ENCODE data around the gene CRYBA2. TPM values are rescaled to one million over a fixed set of nuclear protein-coding genes. Genes with fewer than 3 reads are reported as not detected.

Gene CRYBA2
- total RNA-seq, 1 donor from 2014 or later, result not detected

DNA sequence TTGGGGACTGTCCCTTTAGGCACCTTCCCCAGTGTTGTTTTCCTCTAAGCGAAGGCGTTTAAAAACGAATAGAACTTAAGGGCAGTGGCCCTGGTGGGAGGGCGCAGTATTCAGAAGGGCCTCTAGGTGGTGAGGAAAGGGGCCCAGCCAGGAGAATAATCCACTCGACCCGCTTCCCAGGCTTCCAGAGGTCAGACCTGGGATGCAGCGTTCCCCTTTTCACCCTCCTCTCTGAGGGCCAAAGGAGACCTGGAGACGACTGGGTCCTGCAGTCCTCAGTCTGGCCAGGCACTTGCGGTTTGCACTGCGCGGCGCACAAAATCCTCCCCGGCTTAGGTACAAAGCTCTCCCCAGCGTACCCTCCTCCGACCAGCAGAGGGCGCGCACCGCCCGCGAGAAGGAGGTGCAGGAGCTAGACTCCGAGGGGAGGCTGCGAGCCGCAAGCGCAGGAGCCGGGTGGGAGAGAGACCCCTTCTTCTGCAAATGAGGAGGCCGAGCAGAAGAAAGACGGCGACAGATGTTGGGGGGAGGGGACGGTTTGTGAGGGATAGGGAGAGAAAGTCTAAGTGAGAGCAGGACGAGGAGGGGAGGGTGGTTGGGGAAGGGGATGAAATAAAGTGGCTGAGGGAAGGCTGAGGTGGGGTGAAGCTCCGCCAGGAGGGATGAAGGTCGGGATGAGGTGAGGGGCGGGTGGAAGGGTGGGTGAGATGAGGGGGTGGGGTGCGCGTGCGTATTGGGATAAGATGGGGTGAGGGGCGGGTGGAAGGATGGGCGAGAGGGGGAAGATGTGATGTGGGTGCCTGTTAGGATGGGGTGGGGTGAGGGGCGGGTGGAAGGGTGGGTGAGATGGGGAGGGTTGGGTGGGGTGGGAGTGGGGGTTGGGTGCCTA, 13.1 kb downstream of the CRYBA2 start:
- DNase-seq, result peak; percentile 92
- H3K36me3 ChIP-seq, result no peaks in the 10 kb centered on the region

DNA sequence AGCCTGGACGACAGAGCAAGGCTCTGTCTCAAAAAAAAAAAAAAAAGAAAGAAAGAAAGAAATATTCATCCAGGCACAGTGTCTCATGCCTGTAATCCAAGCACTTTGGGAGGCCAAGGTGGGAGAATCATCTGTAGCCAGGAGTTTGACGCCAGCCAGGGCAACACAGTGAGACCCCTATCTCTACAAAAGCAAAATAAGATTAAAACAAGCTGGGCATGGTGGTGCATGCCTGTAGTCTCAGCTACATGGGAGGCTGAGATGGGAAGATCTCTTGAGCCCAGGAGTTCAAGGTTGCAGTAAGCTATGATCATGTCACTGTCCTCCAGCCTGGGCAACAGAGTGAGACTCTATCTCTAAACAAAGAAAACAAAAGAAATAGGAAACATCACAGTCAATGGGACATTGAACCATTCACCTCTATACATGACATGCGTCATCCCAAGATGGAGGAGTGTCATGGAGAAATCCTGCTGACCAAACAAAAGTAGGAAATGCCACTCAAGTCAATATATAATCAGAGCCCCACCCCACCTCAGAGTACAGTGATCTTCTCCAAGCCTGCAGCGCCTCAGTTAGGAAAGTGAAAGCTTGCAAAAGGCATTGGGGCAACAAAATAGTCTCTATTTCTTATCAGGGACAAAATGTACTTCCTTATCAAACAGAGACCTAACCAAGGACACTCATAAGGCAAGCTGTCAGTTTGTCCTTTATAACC, 18.0 kb downstream of the CRYBA2 start:
- Histone ChIP-seq H3K27me3 (peaks cover 83% of the 10 kb centered on the region), H3K4me1 (peaks cover 5% of the 10 kb centered on the region), H3K36me3 (no peaks in the 10 kb centered on the region), H3K9me3 (no peaks in the 10 kb centered on the region), H3K27ac (no peak overlapping the region), H3K4me3 (no peak overlapping the region)
- ATAC-seq (no peak), DNase-seq (no peak)
- TF ChIP-seq, protein P1, sequence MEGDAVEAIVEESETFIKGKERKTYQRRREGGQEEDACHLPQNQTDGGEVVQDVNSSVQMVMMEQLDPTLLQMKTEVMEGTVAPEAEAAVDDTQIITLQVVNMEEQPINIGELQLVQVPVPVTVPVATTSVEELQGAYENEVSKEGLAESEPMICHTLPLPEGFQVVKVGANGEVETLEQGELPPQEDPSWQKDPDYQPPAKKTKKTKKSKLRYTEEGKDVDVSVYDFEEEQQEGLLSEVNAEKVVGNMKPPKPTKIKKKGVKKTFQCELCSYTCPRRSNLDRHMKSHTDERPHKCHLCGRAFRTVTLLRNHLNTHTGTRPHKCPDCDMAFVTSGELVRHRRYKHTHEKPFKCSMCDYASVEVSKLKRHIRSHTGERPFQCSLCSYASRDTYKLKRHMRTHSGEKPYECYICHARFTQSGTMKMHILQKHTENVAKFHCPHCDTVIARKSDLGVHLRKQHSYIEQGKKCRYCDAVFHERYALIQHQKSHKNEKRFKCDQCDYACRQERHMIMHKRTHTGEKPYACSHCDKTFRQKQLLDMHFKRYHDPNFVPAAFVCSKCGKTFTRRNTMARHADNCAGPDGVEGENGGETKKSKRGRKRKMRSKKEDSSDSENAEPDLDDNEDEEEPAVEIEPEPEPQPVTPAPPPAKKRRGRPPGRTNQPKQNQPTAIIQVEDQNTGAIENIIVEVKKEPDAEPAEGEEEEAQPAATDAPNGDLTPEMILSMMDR (IDR thresholded peaks at IDR 0.05), result no peak
- intact Hi-C loops (cut with DNase I), result no loop called here

More for the DNA sequence above, 13.1 kb downstream of the CRYBA2 start:
- intact Hi-C loops (cut with DNase I), result no loop called here
- TF ChIP-seq, protein P1 (IDR thresholded peaks at IDR 0.05), result peak; percentile 94
- Histone ChIP-seq H3K27ac (no peak overlapping the region), H3K4me3 (peak overlapping the region; percentile 14), H3K9me3 (no peaks in the 10 kb centered on the region), H3K4me1 (peaks cover 42% of the 10 kb centered on the region), H3K27me3 (peaks cover 96% of the 10 kb centered on the region)
- peak; percentile 93 for ATAC-seq

DNA sequence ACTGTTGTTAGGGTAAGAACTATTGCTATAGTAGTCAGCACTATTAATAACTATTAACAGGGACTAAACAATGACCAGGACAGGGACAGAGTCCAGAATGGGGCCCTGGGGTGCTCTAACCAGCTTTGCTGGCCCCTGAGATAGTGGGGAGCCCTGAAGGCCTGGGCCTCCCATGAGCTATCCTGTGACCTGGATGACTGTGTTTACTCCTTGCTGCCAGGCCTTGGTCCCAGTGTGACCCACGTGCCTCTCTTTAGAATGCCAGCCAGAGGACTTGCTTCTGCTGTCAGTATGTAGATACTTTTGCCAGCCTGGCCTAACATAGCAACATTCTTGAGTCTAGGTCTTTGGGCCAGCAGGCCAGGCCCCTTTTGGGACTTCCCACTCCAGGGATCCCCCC, 22.3 kb downstream of the CRYBA2 start:
- Histone ChIP-seq H3K27me3 (peaks cover 60% of the 10 kb centered on the region), H3K36me3 (no peaks in the 10 kb centered on the region), H3K4me3 (no peak overlapping the region), H3K9me3 (no peaks in the 10 kb centered on the region), H3K4me1 (no peaks in the 10 kb centered on the region), H3K27ac (no peak overlapping the region)
- ATAC-seq (no peak), DNase-seq (no peak)
- intact Hi-C loops (cut with DNase I), result no loop called here
- TF ChIP-seq, protein P1 (IDR thresholded peaks at IDR 0.05), result no peak

DNA sequence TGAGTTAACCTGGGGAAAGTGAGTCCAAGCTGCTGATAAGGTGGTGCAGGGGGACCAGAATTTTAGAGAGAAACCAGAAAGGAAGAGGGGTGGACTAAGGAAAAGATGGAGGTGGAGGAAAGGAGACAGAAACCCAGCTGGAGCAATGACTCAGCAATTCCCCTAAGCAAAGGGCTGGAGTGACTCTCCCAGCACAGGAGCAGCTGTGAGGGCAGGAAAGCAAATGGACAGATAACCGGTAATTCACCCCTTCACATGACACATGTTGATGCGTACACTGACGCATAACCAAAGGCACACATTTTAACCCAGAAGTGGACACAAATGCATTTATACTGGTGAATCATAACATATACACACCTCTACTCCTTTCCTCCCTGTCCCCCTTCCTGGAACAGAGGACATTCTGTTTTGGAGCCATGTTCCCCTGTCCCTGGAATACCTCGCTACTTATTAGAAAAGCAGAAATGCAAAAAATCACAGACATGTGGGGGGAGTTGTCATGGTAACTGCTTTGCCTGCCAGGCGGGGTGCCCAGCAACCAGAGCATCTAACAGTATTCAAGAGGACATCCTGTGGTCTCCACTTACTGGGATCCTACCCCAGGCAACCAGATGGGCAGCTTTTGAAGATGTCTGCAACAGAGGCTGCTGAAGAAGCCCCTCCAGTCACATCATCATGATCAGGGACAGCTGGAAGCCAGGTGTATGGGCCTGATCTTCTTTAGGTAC, 29.0 kb downstream of the CRYBA2 start:
- no peak for ATAC-seq
- H3K4me1 ChIP-seq, result peaks cover 3% of the 10 kb centered on the region
- H3K36me3 ChIP-seq, result no peaks in the 10 kb centered on the region
- intact Hi-C loops (cut with DNase I), result no loop called here
- TF ChIP-seq, protein P1 (IDR thresholded peaks at IDR 0.05), result no peak
- no peak overlapping the region for H3K27ac ChIP-seq
- no peak overlapping the region for H3K4me3 ChIP-seq
- no peaks in the 10 kb centered on the region for H3K9me3 ChIP-seq
- no peak for DNase-seq
- peaks cover 78% of the 10 kb centered on the region for H3K27me3 ChIP-seq

DNA sequence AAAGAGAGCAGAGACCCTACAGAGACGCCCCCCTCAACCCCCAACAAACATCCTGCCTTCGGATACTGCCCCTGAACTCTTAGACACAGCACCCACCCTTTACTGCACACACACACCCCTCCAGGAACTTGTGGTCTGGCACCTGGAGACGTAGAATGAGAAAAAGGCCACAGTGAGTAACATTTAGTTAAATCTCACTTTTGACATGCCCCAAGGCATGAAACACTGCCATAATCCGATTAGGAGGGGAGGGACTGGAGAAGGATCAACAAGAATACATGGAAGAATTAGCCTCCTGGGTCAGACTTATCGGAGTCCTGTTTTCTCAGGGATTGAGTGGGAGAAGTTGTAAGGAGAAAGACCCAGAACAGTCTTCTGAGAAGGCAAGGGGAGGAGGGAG, 29.6 kb downstream of the CRYBA2 start:
- Histone ChIP-seq H3K9me3 (no peaks in the 10 kb centered on the region), H3K4me3 (no peak overlapping the region), H3K27ac (no peak overlapping the region), H3K36me3 (no peaks in the 10 kb centered on the region), H3K4me1 (peaks cover 3% of the 10 kb centered on the region), H3K27me3 (peaks cover 84% of the 10 kb centered on the region)
- no peak for ATAC-seq
- TF ChIP-seq, protein P1 (IDR thresholded peaks at IDR 0.05), result no peak
- no peak for DNase-seq
- intact Hi-C loops (cut with DNase I), result no loop called here
